DOHH2 (cell line): ENCODE data around the gene CD72.

Experiments used
- CTCF ChIP-seq: fragments of 200-600 bp; sonication (generic); IDR thresholded peaks from one replicate; pipeline ENCODE4 v1.5.1; 2014; ENCODE audit warnings: antibody characterized with exemption, mild to moderate bottlenecking, low read depth, low read length; ENCODE audit not compliant: poor library complexity, severe bottlenecking
- EZH2phosphoT487 ChIP-seq: fragments of 200-600 bp; sonication (generic); IDR thresholded peaks from 2 replicates; pipeline ENCODE4 v1.6.1; 2017; ENCODE audit warnings: borderline replicate concordance, mild to moderate bottlenecking, antibody characterized with exemption, low read length, moderate library complexity, mixed read lengths

- no peak for TF ChIP-seq CTCF
- TF ChIP-seq EZH2phosphoT487, result no peak
Observed at GRCh38 chr9:35658968-35659220, 40.7 kb upstream of the CD72 start.
